Measurements from ENCODE around the gene RELL2. TPM values are rescaled to one million over a fixed set of nuclear protein-coding genes. Genes with fewer than 3 reads are reported as not detected.

The RELL2 gene
- total RNA-seq, 1 experiment from 2014 or later, result 9.8 TPM

DNA sequence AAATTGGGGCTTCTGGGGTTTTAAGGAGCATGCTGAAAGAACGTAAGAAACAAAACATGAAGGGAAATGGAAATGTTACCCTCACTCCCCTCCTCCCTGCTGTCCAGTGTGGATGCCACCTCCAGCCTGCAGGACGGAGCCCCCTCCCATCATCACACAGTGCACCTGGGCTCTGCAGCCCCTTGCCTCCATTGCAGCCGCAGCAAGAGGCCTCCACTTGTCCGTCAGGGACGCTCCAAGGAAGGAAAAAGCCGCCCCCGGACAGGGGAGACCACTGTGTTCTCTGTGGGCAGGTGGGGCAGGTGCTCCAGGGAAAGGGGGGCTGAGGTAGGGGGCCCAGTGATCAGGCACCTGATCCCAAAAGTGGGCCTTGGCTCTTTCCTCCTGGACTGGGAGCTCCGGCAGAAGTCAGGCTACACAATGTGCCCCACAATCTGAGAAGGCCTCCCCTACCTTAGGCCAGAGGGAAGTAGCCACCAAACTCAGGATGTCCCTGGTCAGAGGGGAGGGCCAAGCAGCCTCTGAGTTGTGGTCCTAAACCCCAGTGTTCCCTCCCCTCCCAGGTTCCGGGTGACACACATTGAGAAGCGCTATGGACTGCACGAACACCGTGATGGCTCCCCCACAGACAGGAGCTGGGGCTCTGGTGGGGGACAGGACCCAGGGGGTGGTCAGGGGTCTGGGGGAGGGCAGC lies 2.7 kb downstream of the RELL2 start:
- Histone ChIP-seq H3K14ac (ENCODE audit: insufficient read depth, low read length) (no peak overlapping the region), H3K56ac (ENCODE audit: insufficient read length, low read depth, low read length) (no peak overlapping the region), H3T11ph (ENCODE audit: low read length) (no peak overlapping the region), H3K23ac (ENCODE audit: insufficient read length, low read depth, low read length) (no peak overlapping the region), H3K79me2 (ENCODE audit: insufficient read depth, low read length) (peaks cover 10% of the 10 kb centered on the region; the same call in 1 of the 2 replicates), H3K4me2 (ENCODE audit: insufficient read depth, insufficient read length, low read length) (no peak overlapping the region), H2BK120ac (ENCODE audit: low read depth, low read length, poor library complexity, severe bottlenecking) (no peak overlapping the region), H3K27me3 (ENCODE audit: insufficient read depth, low read length) (no peaks in the 10 kb centered on the region), H2BK5ac (ENCODE audit: insufficient read length, low read length) (no peak overlapping the region), H4K8ac (replicated peaks; ENCODE audit: insufficient read length, low read depth, low read length) (no peak overlapping the region), H2BK20ac (ENCODE audit: low read depth, low read length, poor library complexity, severe bottlenecking) (no peak overlapping the region), H4K20me1 (ENCODE audit: control insufficient read depth, insufficient read depth, insufficient read length) (no peaks in the 10 kb centered on the region), H2AK5ac (ENCODE audit: insufficient read length, low read length) (no peak overlapping the region), H3K4me1 (ENCODE audit: insufficient read depth, low read length) (peaks cover 4% of the 10 kb centered on the region; the same call in 1 of the 2 replicates), H2AFZ (ENCODE audit: low read length) (no peak overlapping the region), H4K91ac (ENCODE audit: insufficient read length, low read depth, low read length) (no peak overlapping the region), H3K18ac (ENCODE audit: insufficient read length, low read depth, low read length) (no peak overlapping the region), H2BK15ac (ENCODE audit: low read depth, low read length) (no peak overlapping the region), H3K4ac (ENCODE audit: low read depth, low read length) (no peak overlapping the region), H3K23me2 (ENCODE audit: insufficient read length, low read depth, low read length, poor library complexity, severe bottlenecking) (peaks cover 14% of the 10 kb centered on the region), H3K9me3 (ENCODE audit: control insufficient read depth, low read depth, low read length) (no peaks in the 10 kb centered on the region), H4K5ac (ENCODE audit: insufficient read length, low read depth, low read length) (no peak overlapping the region), H3K27ac (ENCODE audit: insufficient read length, low read depth, low read length) (no peak overlapping the region), H3K9ac (ENCODE audit: extremely low read depth, insufficient read length, low read length) (no peak overlapping the region), H2BK12ac (ENCODE audit: insufficient read length, low read depth, low read length) (no peak overlapping the region), H3K79me1 (ENCODE audit: insufficient read depth, low read depth, low read length, poor library complexity, severe bottlenecking) (peaks cover 7% of the 10 kb centered on the region)
- no peak overlapping the region for H3K4me3 Mint-ChIP-seq
- no peak overlapping the region; a peak in 1 of 7 replicates for H3K27ac Mint-ChIP-seq
- H3K27me3 Mint-ChIP-seq (ENCODE audit: low read depth), result peaks cover 2% of the 10 kb centered on the region
- no CpG with 5 or more reads among the region's 12 CpGs for WGBS (ENCODE audit: extremely low coverage, insufficient read length, low lambda C conversion rate)
- H3K9me3 Mint-ChIP-seq, result no peaks in the 10 kb centered on the region; a peak in 1 of 5 replicates
- TF ChIP-seq, protein P1, sequence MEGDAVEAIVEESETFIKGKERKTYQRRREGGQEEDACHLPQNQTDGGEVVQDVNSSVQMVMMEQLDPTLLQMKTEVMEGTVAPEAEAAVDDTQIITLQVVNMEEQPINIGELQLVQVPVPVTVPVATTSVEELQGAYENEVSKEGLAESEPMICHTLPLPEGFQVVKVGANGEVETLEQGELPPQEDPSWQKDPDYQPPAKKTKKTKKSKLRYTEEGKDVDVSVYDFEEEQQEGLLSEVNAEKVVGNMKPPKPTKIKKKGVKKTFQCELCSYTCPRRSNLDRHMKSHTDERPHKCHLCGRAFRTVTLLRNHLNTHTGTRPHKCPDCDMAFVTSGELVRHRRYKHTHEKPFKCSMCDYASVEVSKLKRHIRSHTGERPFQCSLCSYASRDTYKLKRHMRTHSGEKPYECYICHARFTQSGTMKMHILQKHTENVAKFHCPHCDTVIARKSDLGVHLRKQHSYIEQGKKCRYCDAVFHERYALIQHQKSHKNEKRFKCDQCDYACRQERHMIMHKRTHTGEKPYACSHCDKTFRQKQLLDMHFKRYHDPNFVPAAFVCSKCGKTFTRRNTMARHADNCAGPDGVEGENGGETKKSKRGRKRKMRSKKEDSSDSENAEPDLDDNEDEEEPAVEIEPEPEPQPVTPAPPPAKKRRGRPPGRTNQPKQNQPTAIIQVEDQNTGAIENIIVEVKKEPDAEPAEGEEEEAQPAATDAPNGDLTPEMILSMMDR (conservative IDR thresholded peaks at IDR 0.05), result no peak
- H3K36me3 Mint-ChIP-seq (ENCODE audit: insufficient read depth in 1 of 3, low read depth in 3 of 3), result peaks cover 19 to 26% (median 19%) of the 10 kb centered on the region in 3 experiments; a peak in 6 of 7 replicates
- peaks cover 22 to 28% of the 10 kb centered on the region in 2 experiments for H3K4me1 Mint-ChIP-seq
- no peak for DNase-seq
